ENCODE measurements around the gene XRCC4. TPM values are rescaled to one million over a fixed set of nuclear protein-coding genes. Genes with fewer than 3 reads are reported as not detected.

XRCC4 gene
- total and polyA plus RNA-seq, 2 of the 13 experiments (the other 11 are each of a cell fraction or from before 2014, with no cell fraction given), result 2.8 to 12.6 TPM

DNA sequence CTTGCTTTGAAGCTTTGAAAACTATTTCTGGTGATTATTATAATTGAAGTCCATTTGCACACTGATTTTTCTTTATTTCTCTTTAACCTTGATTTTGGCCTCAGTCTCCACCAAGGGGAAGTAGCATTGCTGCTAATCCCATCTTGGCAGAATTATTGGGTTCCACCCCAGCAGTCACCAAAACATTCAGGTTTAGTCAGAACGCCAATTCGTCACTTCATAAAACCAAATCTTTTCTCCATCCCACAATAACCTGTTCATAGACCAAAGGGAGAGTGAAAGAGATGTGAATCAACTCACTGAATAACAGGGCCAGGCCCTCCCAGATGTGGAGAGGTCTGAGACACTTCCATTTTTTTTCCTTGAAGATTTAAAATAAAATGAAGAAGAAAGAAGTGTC is 299.1 kb downstream of the XRCC4 start:
- Histone ChIP-seq H3K4me3 (replicated peaks in 1 of 3; ENCODE audit: insufficient read depth in 1 of 3, low read depth in 2 of 3, low read length in 3 of 3) (no peak overlapping the region), H3K36me3 (replicated peaks in 1 of 2; ENCODE audit: control insufficient read depth in 1 of 2, insufficient read depth in 2 of 2, low read length in 2 of 2) (no peaks in the 10 kb centered on the region), H3K27ac (ENCODE audit: extremely low read length, insufficient read depth, low read length) (no peak overlapping the region), H3K27me3 (ENCODE audit: control insufficient read depth in 1 of 2, insufficient read depth in 2 of 2, low read length in 2 of 2) (no peaks in the 10 kb centered on the region), H3K9me3 (ENCODE audit: low read length) (no peaks in the 10 kb centered on the region), H3K9ac (ENCODE audit: insufficient read depth, low read depth, low read length) (no peak overlapping the region), H4K20me1 (ENCODE audit: insufficient read depth, low read length) (no peaks in the 10 kb centered on the region), H3K79me2 (ENCODE audit: insufficient read depth, low read length) (no peaks in the 10 kb centered on the region), H3K4me2 (ENCODE audit: low read depth, low read length) (no peak overlapping the region), H2AFZ (ENCODE audit: low read length) (no peak overlapping the region), H3K4me1 (ENCODE audit: insufficient read depth, low read length) (no peaks in the 10 kb centered on the region)
- no peak for FAIRE-seq
- TF ChIP-seq ZNF569 (CRISPR knock-in tag; IDR thresholded peaks at IDR 0.05; ENCODE audit: borderline replicate concordance) (no peak), LCORL (IDR thresholded peaks at IDR 0.05) (no peak), LCORL (CRISPR knock-in tag; IDR thresholded peaks at IDR 0.05) (no peak), BORCS8-MEF2B (CRISPR knock-in tag; IDR thresholded peaks at IDR 0.05) (no peak), KMT2B (CRISPR knock-in tag; IDR thresholded peaks at IDR 0.05) (no peak), POLR2AphosphoS2 (IDR thresholded peaks at IDR 0.05; ENCODE audit: low read depth, low read length) (no peak), ZFP90 (CRISPR knock-in tag; IDR thresholded peaks at IDR 0.05; ENCODE audit: borderline replicate concordance) (no peak), MED13 (CRISPR knock-in tag; IDR thresholded peaks at IDR 0.05) (no peak)
- TF ChIP-seq, protein P1, sequence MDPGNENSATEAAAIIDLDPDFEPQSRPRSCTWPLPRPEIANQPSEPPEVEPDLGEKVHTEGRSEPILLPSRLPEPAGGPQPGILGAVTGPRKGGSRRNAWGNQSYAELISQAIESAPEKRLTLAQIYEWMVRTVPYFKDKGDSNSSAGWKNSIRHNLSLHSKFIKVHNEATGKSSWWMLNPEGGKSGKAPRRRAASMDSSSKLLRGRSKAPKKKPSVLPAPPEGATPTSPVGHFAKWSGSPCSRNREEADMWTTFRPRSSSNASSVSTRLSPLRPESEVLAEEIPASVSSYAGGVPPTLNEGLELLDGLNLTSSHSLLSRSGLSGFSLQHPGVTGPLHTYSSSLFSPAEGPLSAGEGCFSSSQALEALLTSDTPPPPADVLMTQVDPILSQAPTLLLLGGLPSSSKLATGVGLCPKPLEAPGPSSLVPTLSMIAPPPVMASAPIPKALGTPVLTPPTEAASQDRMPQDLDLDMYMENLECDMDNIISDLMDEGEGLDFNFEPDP (CRISPR knock-in tag; conservative IDR thresholded peaks at IDR 0.05), result no peak
- TF ChIP-seq, protein P2, sequence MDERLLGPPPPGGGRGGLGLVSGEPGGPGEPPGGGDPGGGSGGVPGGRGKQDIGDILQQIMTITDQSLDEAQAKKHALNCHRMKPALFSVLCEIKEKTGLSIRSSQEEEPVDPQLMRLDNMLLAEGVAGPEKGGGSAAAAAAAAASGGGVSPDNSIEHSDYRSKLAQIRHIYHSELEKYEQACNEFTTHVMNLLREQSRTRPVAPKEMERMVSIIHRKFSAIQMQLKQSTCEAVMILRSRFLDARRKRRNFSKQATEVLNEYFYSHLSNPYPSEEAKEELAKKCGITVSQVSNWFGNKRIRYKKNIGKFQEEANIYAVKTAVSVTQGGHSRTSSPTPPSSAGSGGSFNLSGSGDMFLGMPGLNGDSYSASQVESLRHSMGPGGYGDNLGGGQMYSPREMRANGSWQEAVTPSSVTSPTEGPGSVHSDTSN (CRISPR knock-in tag; IDR thresholded peaks at IDR 0.05), result no peak
- TF ChIP-seq, protein P3, sequence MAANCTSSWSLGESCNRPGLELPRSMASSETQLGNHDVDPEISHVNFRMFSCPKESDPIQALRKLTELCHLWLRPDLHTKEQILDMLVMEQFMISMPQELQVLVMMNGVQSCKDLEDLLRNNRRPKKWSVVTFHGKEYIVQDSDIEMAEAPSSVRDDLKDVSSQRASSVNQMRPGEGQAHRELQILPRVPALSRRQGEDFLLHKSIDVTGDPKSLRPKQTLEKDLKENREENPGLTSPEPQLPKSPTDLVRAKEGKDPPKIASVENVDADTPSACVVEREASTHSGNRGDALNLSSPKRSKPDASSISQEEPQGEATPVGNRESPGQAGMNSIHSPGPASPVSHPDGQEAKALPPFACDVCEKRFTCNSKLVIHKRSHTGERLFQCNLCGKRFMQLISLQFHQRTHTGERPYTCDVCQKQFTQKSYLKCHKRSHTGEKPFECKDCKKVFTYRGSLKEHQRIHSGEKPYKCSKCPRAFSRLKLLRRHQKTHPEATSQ (CRISPR knock-in tag; IDR thresholded peaks at IDR 0.05; ENCODE audit: borderline replicate concordance), result no peak
- TF ChIP-seq, protein P4, sequence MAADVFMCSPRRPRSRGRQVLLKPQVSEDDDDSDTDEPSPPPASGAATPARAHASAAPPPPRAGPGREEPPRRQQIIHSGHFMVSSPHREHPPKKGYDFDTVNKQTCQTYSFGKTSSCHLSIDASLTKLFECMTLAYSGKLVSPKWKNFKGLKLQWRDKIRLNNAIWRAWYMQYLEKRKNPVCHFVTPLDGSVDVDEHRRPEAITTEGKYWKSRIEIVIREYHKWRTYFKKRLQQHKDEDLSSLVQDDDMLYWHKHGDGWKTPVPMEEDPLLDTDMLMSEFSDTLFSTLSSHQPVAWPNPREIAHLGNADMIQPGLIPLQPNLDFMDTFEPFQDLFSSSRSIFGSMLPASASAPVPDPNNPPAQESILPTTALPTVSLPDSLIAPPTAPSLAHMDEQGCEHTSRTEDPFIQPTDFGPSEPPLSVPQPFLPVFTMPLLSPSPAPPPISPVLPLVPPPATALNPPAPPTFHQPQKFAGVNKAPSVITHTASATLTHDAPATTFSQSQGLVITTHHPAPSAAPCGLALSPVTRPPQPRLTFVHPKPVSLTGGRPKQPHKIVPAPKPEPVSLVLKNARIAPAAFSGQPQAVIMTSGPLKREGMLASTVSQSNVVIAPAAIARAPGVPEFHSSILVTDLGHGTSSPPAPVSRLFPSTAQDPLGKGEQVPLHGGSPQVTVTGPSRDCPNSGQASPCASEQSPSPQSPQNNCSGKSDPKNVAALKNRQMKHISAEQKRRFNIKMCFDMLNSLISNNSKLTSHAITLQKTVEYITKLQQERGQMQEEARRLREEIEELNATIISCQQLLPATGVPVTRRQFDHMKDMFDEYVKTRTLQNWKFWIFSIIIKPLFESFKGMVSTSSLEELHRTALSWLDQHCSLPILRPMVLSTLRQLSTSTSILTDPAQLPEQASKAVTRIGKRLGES (CRISPR knock-in tag; IDR thresholded peaks at IDR 0.05; ENCODE audit: borderline replicate concordance), result no peak
- ATAC-seq, result no peak
- CTCF ChIA-PET (ENCODE audit: low intra/inter-chr PET ratio, low total read pairs), result no interaction called here
- WGBS (ENCODE audit: low lambda C conversion rate), result 15% methylated on average over 2 of the region's 2 CpGs
- no peak for DNase-seq (ENCODE audit: low spot score)
- BruUV-seq (replicated peaks), result no TSS peak
- in situ Hi-C loops (cut with HindIII; ENCODE audit: extremely low pct_ligation_motif_present, low pct_unique_long_range_greater_than_20kb), result no loop called here
- intact Hi-C loops (cut with micrococcal nuclease; ENCODE audit: unreplicated experiment), result no loop called here
- POLR2A ChIA-PET, result no interaction called here
